Lower leg skin (tissue), 3 donors: Measurements from ENCODE around the gene FASTK.

Experiments used
- POLR2A ChIP-seq, 2 donors: fragments of 450-650 bp; IDR thresholded peaks; one replicate each; pipeline ENCODE4 v1.6.1; 2016 to 2017; ENCODE audit warnings: antibody characterized with exemption in 2 of 2, mild to moderate bottlenecking in 1 of 2, moderate library complexity in 1 of 2
- TF ChIP-seq, protein P1 (sequence below), 3 donors: fragments of 450-650 bp; IDR thresholded peaks; one replicate each; pipeline ENCODE4 v1.5.1; 2016; ENCODE audit warnings: antibody characterized with exemption in 3 of 3, mild to moderate bottlenecking in 3 of 3, moderate library complexity in 2 of 3

DNA sequence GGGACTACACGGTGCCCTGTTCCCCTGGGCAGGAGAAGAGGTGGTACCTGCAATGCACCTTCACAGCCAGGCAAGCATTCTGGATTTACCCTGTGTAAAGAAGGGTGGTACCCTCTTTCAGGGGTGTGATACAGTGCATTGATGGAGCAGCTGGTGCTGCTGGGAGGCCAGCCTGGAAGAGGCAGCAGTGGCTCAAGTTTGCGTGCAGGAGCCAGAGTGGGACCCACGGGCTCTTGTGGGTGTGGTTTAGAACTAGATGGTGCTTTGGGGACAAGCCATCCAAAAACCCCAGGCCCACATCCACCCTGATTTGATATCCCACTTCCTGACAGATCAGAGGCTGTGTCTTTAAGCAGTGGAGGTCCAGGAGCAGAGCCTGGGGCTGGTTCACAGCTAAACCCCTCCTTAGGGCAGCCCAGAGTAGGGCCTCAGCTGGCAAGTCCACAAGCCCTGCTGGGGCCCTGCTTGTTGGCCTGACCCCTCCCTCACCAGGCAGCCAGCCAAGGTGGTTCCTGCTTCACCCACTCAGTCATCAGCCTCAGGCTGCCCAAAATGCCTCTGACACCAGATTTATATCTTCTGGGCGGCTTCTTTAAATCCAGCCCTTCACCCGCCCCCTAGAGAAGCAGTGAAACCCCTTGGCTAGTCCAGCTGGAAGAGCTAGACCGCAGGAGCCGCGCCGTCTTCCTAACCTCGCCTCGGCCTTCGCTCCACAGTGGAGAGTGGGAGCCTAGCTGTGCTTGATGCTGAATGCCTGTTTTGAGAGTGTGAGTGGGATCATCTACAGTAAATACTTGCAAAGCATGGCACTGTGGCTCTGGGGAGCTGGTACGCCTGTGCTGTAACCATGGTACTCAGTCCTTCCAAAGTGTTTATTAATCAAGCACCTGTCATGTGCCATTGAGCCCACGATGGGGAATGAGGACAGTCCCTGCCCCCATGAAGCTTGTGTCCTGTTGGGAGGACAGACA lies 33.7 kb downstream of the FASTK start:
- TF ChIP-seq POLR2A (IDR thresholded peaks at IDR 0.05): no peak
- TF ChIP-seq, protein P1, sequence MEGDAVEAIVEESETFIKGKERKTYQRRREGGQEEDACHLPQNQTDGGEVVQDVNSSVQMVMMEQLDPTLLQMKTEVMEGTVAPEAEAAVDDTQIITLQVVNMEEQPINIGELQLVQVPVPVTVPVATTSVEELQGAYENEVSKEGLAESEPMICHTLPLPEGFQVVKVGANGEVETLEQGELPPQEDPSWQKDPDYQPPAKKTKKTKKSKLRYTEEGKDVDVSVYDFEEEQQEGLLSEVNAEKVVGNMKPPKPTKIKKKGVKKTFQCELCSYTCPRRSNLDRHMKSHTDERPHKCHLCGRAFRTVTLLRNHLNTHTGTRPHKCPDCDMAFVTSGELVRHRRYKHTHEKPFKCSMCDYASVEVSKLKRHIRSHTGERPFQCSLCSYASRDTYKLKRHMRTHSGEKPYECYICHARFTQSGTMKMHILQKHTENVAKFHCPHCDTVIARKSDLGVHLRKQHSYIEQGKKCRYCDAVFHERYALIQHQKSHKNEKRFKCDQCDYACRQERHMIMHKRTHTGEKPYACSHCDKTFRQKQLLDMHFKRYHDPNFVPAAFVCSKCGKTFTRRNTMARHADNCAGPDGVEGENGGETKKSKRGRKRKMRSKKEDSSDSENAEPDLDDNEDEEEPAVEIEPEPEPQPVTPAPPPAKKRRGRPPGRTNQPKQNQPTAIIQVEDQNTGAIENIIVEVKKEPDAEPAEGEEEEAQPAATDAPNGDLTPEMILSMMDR (IDR thresholded peaks at IDR 0.05): no peak
